Measurements from ENCODE around the gene RAPH1.

- TF ChIP-seq CTCF (IDR thresholded peaks at IDR 0.05; ENCODE audit: low read length): no peak
- TF ChIP-seq EZH2 (optimal IDR thresholded peaks at IDR 0.05; ENCODE audit: low read depth, low read length): no peak
Observed at GRCh38 chr2:203480623-203481022, 54.5 kb downstream of the RAPH1 start.

Data from MM.1S (cell line).